Natural killer cell (primary cell): Measurements from ENCODE around the gene OBSCN. TPM values are rescaled to one million over a fixed set of nuclear protein-coding genes. Genes with fewer than 3 reads are reported as not detected.
A peak's percentile ranks its signal among the peaks of the same experiment; 100 is the strongest.

Experiments used
- ATAC-seq, 3 donors: fragments of 150-1000 bp in 2 of 3; fragments of 200-7000 bp in 1 of 3; cut with Tn5 transposase; 1 replicate in 1 of 3; 2 replicates in 2 of 3; pipeline ENCODE4 v1.10.0; 2021; ENCODE audit warnings: mild to moderate bottlenecking in 2 of 3, moderate library complexity in 2 of 3
- DNase-seq, 2 donors: peaks; one replicate each; pipeline versions ENCODE4 v3.0.0 to v3.0.0-alpha.2; 2013 to 2021; ENCODE audit warnings: mixed read lengths in 1 of 2
- H3K27ac ChIP-seq: one replicate; pipeline ENCODE4 v1.5.1; 2013; ENCODE audit warnings: mild to moderate bottlenecking, low read length
- H3K27me3 ChIP-seq: one replicate; pipeline ENCODE4 v1.6.1; 2013; ENCODE audit warnings: low read length; ENCODE audit not compliant: control insufficient read depth, insufficient read depth
- H3K36me3 ChIP-seq: one replicate; pipeline ENCODE4 v1.6.1; 2013; ENCODE audit warnings: low read length; ENCODE audit not compliant: control insufficient read depth, insufficient read depth
- H3K4me1 ChIP-seq: one replicate; pipeline ENCODE4 v1.6.1; 2013; ENCODE audit warnings: low read length; ENCODE audit not compliant: control insufficient read depth, insufficient read depth
- H3K4me3 ChIP-seq: one replicate; pipeline ENCODE4 v1.5.1; 2013; ENCODE audit warnings: low read length
- H3K9me3 ChIP-seq: one replicate; pipeline ENCODE4 v1.6.1; 2013; ENCODE audit warnings: low read length; ENCODE audit not compliant: control insufficient read depth, insufficient read depth
- H3K27ac Mint-ChIP-seq, 2 donors: one replicate each; pipeline ENCODE4 v1.8.0; 2022; ENCODE audit warnings: mild to moderate bottlenecking in 2 of 2, mixed read lengths in 2 of 2, moderate library complexity in 1 of 2
- H3K27me3 Mint-ChIP-seq, 2 donors: one replicate each; pipeline ENCODE4 v1.8.0; 2022; ENCODE audit warnings: low read depth in 2 of 2, mixed read lengths in 2 of 2
- H3K36me3 Mint-ChIP-seq: one replicate; pipeline ENCODE4 v1.8.0; 2022; ENCODE audit warnings: mixed read lengths
- H3K4me1 Mint-ChIP-seq, 2 donors: one replicate each; pipeline ENCODE4 v1.8.0; 2022; ENCODE audit warnings: mixed read lengths in 2 of 2
- H3K4me3 Mint-ChIP-seq: one replicate; pipeline ENCODE4 v1.8.0; 2022; ENCODE audit warnings: mild to moderate bottlenecking, moderate library complexity, mixed read lengths
- H3K9me3 Mint-ChIP-seq, 2 donors: one replicate each; pipeline ENCODE4 v1.8.0; 2022; ENCODE audit warnings: mixed read lengths in 2 of 2
- WGBS: methylation state at CpG from one replicate; pipeline ENCODE4 v1.1.7; 2013; ENCODE audit warnings: missing lambda C conversion rate; ENCODE audit not compliant: insufficient coverage; 5-methylcytosine and 5-hydroxymethylcytosine counted together
- intact Hi-C: fragments of 100-400 bp; cut with micrococcal nuclease; formaldehyde crosslinking; loops from one replicate; pipeline ENCODE4 v1.14.2; 2022
- total RNA-seq, 4 donors: library from RNA; stranded (reverse); fragments of 120-200 nt in 1 of 4; gene quantifications; one replicate each; pipeline versions ENCODE4 v1.2.3 to v1.2.4, GENCODE V29; 2013 to 2022
- TF ChIP-seq, protein P1 (sequence below): fragments of 200-600 bp; IDR thresholded peaks from one replicate; pipeline ENCODE4 v1.8.0; 2022; ENCODE audit warnings: antibody characterized with exemption

OBSCN gene
- total RNA-seq, 3 donors from 2014 or later (not counting 1 experiment from before 2014, with no cell fraction given), result 9.6 to 30.0 (median 14.3) TPM

DNA sequence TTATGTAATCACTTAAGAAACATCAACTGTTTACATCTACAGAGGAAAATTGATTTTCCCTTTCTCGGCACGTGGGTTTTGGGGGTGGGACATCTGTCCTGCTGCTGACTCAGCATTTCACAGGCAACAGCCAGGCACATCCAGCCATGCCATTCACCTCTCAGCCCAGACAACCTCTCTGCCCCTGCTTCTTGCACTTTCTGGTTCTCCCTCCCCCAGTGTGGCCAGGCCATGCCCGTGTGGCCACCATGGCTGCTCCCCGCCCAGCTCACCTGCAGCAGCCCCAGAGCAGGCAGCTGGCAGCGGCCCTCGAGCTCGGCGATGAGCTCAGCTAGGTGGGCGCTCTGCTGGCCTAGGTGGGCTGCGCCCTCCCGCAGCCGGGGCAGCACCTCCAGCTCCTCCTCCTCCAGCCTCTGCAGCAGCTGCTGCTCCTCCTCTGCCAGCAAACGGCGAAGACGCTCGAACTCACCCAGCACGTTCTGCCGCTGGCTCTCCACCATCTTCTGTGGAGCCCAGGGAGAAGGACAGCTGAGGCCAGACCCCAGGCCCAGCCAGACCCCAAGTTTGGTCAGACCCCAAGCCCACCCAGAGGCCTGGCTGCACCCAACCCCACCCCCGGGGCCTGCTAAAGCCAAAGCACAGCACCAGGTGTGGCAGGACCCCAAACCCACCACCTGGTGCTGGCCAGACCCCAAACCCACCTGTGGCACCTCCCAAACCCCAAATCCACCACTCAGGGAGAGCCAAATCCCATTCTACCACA is 193.0 kb downstream of the OBSCN start:
- no peak for DNase-seq
- TF ChIP-seq, protein P1, sequence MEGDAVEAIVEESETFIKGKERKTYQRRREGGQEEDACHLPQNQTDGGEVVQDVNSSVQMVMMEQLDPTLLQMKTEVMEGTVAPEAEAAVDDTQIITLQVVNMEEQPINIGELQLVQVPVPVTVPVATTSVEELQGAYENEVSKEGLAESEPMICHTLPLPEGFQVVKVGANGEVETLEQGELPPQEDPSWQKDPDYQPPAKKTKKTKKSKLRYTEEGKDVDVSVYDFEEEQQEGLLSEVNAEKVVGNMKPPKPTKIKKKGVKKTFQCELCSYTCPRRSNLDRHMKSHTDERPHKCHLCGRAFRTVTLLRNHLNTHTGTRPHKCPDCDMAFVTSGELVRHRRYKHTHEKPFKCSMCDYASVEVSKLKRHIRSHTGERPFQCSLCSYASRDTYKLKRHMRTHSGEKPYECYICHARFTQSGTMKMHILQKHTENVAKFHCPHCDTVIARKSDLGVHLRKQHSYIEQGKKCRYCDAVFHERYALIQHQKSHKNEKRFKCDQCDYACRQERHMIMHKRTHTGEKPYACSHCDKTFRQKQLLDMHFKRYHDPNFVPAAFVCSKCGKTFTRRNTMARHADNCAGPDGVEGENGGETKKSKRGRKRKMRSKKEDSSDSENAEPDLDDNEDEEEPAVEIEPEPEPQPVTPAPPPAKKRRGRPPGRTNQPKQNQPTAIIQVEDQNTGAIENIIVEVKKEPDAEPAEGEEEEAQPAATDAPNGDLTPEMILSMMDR, result no peak
- no peaks in the 10 kb centered on the region for H3K36me3 Mint-ChIP-seq

DNA sequence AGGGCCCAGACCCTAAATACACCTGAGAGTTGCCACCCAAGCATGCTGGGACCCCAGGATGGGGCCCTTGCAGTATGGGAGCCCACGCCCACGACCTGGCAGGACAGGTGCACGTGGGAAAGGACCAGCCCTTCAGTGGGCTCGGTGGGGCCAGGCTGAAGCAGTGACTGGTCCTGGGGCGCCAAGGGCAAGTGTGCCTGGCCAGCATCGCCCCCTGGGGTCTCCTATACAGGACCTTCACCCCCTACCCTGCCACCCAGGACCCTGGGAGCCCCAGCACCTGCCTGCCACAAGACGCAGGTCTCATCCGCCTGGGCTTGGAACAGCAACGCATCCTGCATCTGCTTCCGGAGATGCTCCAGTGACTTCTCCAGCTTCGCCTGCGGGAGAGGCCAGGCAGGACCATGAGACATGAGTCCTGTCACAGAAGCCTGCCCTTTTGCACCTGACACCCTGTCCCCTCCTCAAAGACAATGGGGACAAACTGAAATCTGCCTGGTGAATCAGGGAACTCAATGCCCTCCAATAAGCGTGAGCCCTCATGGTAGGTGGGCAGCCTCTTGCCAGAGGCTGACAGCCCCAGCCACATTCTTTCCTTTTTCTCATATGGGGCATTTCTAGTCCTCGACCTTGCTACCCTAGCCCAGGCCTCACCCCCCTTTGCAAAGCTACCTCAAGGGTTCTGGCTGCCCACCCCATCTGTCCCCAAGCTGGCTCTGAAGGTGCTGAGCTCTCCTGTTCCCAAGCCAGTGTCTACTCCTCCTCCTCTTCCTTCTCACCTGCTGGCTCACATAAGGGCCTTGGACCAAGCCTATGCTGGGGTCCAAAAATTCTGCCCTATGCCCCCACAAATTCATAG is 194.2 kb downstream of the OBSCN start:
- Mint-ChIP-seq H3K27me3 (no peaks in the 10 kb centered on the region), H3K36me3 (no peaks in the 10 kb centered on the region), H3K9me3 (no peaks in the 10 kb centered on the region), H3K27ac (peak overlapping the region; percentile 31 to 89), H3K4me3 (no peak overlapping the region), H3K4me1 (peaks cover 57 to 75% of the 10 kb centered on the region in 2 donors)
- TF ChIP-seq, protein P1, result no peak
- Histone ChIP-seq H3K9me3 (no peaks in the 10 kb centered on the region), H3K36me3 (peaks cover 40% of the 10 kb centered on the region), H3K4me1 (peaks cover 44% of the 10 kb centered on the region), H3K27ac (no peak overlapping the region), H3K4me3 (no peak overlapping the region), H3K27me3 (no peaks in the 10 kb centered on the region)
- intact Hi-C loops, result no loop called here
- 94% methylated on average over 14 of the region's 14 CpGs for whole genome bisulfite sequencing
- DNase-seq (no peak), ATAC-seq (no peak)

More for the DNA sequence above, 193.0 kb downstream of the OBSCN start:
- 94% methylated on average over 19 of the region's 19 CpGs for WGBS
- Histone ChIP-seq H3K27ac (no peak overlapping the region), H3K4me3 (no peak overlapping the region), H3K9me3 (no peaks in the 10 kb centered on the region), H3K4me1 (peaks cover 43% of the 10 kb centered on the region), H3K27me3 (no peaks in the 10 kb centered on the region), H3K36me3 (peaks cover 50% of the 10 kb centered on the region)
- H3K27ac Mint-ChIP-seq, result peak overlapping the region; percentile 31 to 89
- no peak for ATAC-seq
- H3K9me3 Mint-ChIP-seq, result no peaks in the 10 kb centered on the region
- H3K4me3 Mint-ChIP-seq, result no peak overlapping the region
- intact Hi-C loops, result no loop called here
- H3K27me3 Mint-ChIP-seq, result no peaks in the 10 kb centered on the region
- H3K4me1 Mint-ChIP-seq, result peaks cover 55 to 74% of the 10 kb centered on the region in 2 donors

DNA sequence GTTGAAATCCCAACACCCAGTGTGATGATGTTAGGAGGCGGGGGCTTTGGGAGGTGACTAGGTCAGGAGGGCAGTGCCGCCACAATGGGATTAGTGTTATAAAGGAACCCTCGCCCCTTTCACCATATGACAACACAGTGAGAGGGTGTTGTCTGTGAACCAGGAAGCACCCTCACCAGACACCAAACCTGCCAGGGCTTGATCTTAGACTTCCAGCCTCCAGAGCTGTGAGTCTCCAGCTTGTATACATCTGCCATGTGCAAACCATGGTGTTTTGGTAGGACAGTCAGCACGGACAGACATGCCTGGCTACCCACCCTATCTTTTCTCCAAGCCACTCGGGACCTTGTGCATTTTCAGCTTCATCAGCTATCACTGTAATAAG is 194.8 kb downstream of the OBSCN start:
- no peak for ATAC-seq
- no peaks in the 10 kb centered on the region for H3K9me3 ChIP-seq
- TF ChIP-seq, protein P1, result no peak
- no peak overlapping the region for H3K4me3 Mint-ChIP-seq
- H3K36me3 Mint-ChIP-seq, result no peaks in the 10 kb centered on the region
- H3K9me3 Mint-ChIP-seq, result no peaks in the 10 kb centered on the region
- H3K36me3 ChIP-seq, result peaks cover 34% of the 10 kb centered on the region
- H3K4me1 ChIP-seq, result peaks cover 48% of the 10 kb centered on the region
- peaks cover 53 to 72% of the 10 kb centered on the region in 2 donors for H3K4me1 Mint-ChIP-seq
- no peak overlapping the region for H3K27ac ChIP-seq
- WGBS, result 95% methylated on average over 2 of the region's 5 CpGs
- H3K4me3 ChIP-seq, result no peak overlapping the region
- no peaks in the 10 kb centered on the region for H3K27me3 ChIP-seq
- intact Hi-C loops, result no loop called here
- no peaks in the 10 kb centered on the region for H3K27me3 Mint-ChIP-seq
- DNase-seq, result no peak
- H3K27ac Mint-ChIP-seq, result peak overlapping the region; percentile 75 to 89
